ENCODE measurements around the gene IL1A. TPM values are rescaled to one million over a fixed set of nuclear protein-coding genes. Genes with fewer than 3 reads are reported as not detected.

Gene IL1A
- total and polyA plus RNA-seq, 9 of the 15 experiments (the other 6 are each of a cell fraction or from before 2014, with no cell fraction given) = 0.03 to 0.27 (median 0.14) TPM; not detected in 2

DNA sequence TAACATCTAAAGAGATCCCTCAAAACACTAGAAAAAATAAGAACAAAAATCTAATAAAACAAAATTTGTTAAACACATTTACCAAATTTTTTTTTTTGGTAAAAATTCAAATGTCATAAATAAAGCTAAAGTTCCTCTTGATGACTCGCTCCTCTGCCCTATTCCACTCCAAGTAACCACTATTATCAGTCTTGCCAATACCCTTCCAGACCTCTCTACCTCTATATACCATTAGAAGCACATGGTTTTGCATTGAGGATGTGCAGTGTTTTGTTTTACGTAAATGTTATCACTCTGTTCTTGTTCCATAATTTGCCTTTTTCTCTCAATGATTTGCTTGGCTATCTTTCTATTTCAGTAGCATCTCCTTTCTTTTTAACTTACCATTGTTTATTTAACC lies 41.4 kb upstream of the IL1A start:
- Histone ChIP-seq H3K36me3 (ENCODE audit: control insufficient read depth, insufficient read depth, low read length) (no peaks in the 10 kb centered on the region), H3K27ac (ENCODE audit: extremely low read depth, low read depth, low read length) (no peak overlapping the region), H3K4me2 (ENCODE audit: insufficient read depth, low read length) (no peak overlapping the region), H4K20me1 (replicated peaks; ENCODE audit: control insufficient read depth, insufficient read depth, low read length) (no peaks in the 10 kb centered on the region), H3K9me1 (ENCODE audit: control insufficient read depth, insufficient read depth, low read length) (no peaks in the 10 kb centered on the region), H3K27me3 (ENCODE audit: control insufficient read depth in 2 of 2, insufficient read depth in 2 of 2, low read length in 2 of 2) (peaks cover 0 to 9% of the 10 kb centered on the region in 2 experiments; a peak in 1 of 5 replicates), H3K79me2 (ENCODE audit: control insufficient read depth, insufficient read depth, low read length) (no peaks in the 10 kb centered on the region), H3K9me3 (replicated peaks; ENCODE audit: control insufficient read depth, insufficient read depth, low read depth, low read length) (no peaks in the 10 kb centered on the region), H3K9ac (ENCODE audit: insufficient read depth in 1 of 2, low read depth in 2 of 2, low read length in 2 of 2) (no peak overlapping the region), H3K4me1 (replicated peaks in 1 of 2; ENCODE audit: control insufficient read depth in 2 of 2, insufficient read depth in 2 of 2, low read length in 2 of 2) (peaks cover 3 to 9% of the 10 kb centered on the region in 2 experiments; a peak in 2 of 5 replicates), H3K4me3 (no peak overlapping the region), H2AFZ (ENCODE audit: low read depth, low read length) (no peak overlapping the region)
- 0 out of 2 replicates have a peak, but pooled peaks have one; percentile 1 for TF ChIP-seq NFIC (IDR thresholded peaks at IDR 0.05)
- TF ChIP-seq, protein P1, sequence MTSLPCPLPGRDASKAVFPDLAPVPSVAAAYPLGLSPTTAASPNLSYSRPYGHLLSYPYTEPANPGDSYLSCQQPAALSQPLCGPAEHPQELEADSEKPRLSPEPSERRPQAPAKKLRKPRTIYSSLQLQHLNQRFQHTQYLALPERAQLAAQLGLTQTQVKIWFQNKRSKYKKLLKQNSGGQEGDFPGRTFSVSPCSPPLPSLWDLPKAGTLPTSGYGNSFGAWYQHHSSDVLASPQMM (CRISPR knock-in tag; IDR thresholded peaks at IDR 0.05) = no peak
- TF ChIP-seq RFX1 (IDR thresholded peaks at IDR 0.05) = no peak
- TF ChIP-seq HNRNPL (IDR thresholded peaks at IDR 0.05; ENCODE audit: low read depth, low read length) = no peak
- no peak for ATAC-seq
- intact Hi-C loops (cut with micrococcal nuclease) (no loop called here), in situ Hi-C loops (cut with MboI) (no loop called here)
- BruUV-seq (replicated peaks) = no TSS peak
- no peak for FAIRE-seq
- ChIA-PET POLR2A (interaction anchor here (1.3 kb wide), 1 partner anchor 12 kb away, joined by 4 read pairs; no protein-coding TSS in a partner anchor), CTCF (ENCODE audit: low intra/inter-chr PET ratio) (no interaction called here)
- no peak for DNase-seq (ENCODE audit: extremely low read depth in 1 of 4, low spot score in 3 of 4)
- 28% methylated on average over 2 of the region's 2 CpGs for WGBS (ENCODE audit: insufficient coverage, low coverage, missing lambda C conversion rate)

GRCh38 chr2:112824694-112825085 lies 40.4 kb upstream of the IL1A start:
- Histone ChIP-seq H2AFZ (ENCODE audit: low read depth, low read length) (no peak overlapping the region), H3K4me2 (ENCODE audit: insufficient read depth, low read length) (no peak overlapping the region), H3K27me3 (ENCODE audit: control insufficient read depth in 2 of 2, insufficient read depth in 2 of 2, low read length in 2 of 2) (peaks cover 0 to 9% of the 10 kb centered on the region in 2 experiments; a peak in 1 of 5 replicates), H3K27ac (ENCODE audit: extremely low read depth, low read depth, low read length) (no peak overlapping the region), H3K9me3 (replicated peaks; ENCODE audit: control insufficient read depth, insufficient read depth, low read depth, low read length) (no peaks in the 10 kb centered on the region), H3K9me1 (ENCODE audit: control insufficient read depth, insufficient read depth, low read length) (no peaks in the 10 kb centered on the region), H3K4me1 (replicated peaks in 1 of 2; ENCODE audit: control insufficient read depth in 2 of 2, insufficient read depth in 2 of 2, low read length in 2 of 2) (peaks cover 3 to 9% of the 10 kb centered on the region in 2 experiments; a peak in 2 of 5 replicates), H3K79me2 (ENCODE audit: control insufficient read depth, insufficient read depth, low read length) (no peaks in the 10 kb centered on the region), H3K36me3 (ENCODE audit: control insufficient read depth, insufficient read depth, low read length) (no peaks in the 10 kb centered on the region), H3K9ac (ENCODE audit: insufficient read depth in 1 of 2, low read depth in 2 of 2, low read length in 2 of 2) (no peak overlapping the region), H4K20me1 (replicated peaks; ENCODE audit: control insufficient read depth, insufficient read depth, low read length) (no peaks in the 10 kb centered on the region), H3K4me3 (no peak overlapping the region)
- ChIA-PET POLR2A (no interaction called here), CTCF (ENCODE audit: low intra/inter-chr PET ratio) (no interaction called here)
- DNase-seq (ENCODE audit: extremely low read depth in 1 of 4, low spot score in 3 of 4) (no peak), FAIRE-seq (no peak), ATAC-seq (no peak)
- intact Hi-C loops (cut with micrococcal nuclease) = no loop called here
- no TSS peak for BruUV-seq (replicated peaks)
- in situ Hi-C loops (cut with MboI) = no loop called here
- TF ChIP-seq BRD9 (IDR thresholded peaks at IDR 0.05; ENCODE audit: low read depth, partially characterized antibody) (no peak), HNRNPK (IDR thresholded peaks at IDR 0.05; ENCODE audit: low read depth, low read length, poor library complexity, severe bottlenecking) (no peak), ESRRB (CRISPR knock-in tag; IDR thresholded peaks at IDR 0.05; ENCODE audit: borderline replicate concordance) (no peak), SMC3 (conservative IDR thresholded peaks at IDR 0.05; ENCODE audit: insufficient read depth, low read depth, low read length) (no peak), NCOA1 (IDR thresholded peaks at IDR 0.05; ENCODE audit: low read depth) (no peak), MAFK (IDR thresholded peaks at IDR 0.05; ENCODE audit: low read length) (no peak), ZNF707 (CRISPR knock-in tag; conservative IDR thresholded peaks at IDR 0.05) (no peak), GABPB1 (CRISPR knock-in tag; IDR thresholded peaks at IDR 0.05) (no peak), HDAC6 (IDR thresholded peaks at IDR 0.05; ENCODE audit: low read depth, low read length) (no peak), GATAD2A (IDR thresholded peaks at IDR 0.05) (no peak), MECOM (CRISPR knock-in tag; IDR thresholded peaks at IDR 0.05) (no peak)
- TF ChIP-seq, protein P2, sequence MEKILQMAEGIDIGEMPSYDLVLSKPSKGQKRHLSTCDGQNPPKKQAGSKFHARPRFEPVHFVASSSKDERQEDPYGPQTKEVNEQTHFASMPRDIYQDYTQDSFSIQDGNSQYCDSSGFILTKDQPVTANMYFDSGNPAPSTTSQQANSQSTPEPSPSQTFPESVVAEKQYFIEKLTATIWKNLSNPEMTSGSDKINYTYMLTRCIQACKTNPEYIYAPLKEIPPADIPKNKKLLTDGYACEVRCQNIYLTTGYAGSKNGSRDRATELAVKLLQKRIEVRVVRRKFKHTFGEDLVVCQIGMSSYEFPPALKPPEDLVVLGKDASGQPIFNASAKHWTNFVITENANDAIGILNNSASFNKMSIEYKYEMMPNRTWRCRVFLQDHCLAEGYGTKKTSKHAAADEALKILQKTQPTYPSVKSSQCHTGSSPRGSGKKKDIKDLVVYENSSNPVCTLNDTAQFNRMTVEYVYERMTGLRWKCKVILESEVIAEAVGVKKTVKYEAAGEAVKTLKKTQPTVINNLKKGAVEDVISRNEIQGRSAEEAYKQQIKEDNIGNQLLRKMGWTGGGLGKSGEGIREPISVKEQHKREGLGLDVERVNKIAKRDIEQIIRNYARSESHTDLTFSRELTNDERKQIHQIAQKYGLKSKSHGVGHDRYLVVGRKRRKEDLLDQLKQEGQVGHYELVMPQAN (IDR thresholded peaks at IDR 0.05; ENCODE audit: borderline replicate concordance) = no peak

All from K562 (cell line).